HFF-Myc (cell line): ENCODE results near the gene DRAM1.
"Not testable (repeated sequence)": the region's sequence is repeated elsewhere in the genome, so short reads cannot be mapped to it uniquely, and the experiment has no call there.

Source experiments
- DNase-seq: peaks from one replicate; pipeline ENCODE4 v3.0.0-alpha.2; 2011; ENCODE audit warnings: low read depth; ENCODE audit errors: extremely low read depth
- H3K4me3 ChIP-seq: replicated peaks from 2 replicates; pipeline ENCODE4 v1.5.1; 2011; ENCODE audit warnings: low read depth, mild to moderate bottlenecking, control low read depth, low read length
- CTCF ChIP-seq: IDR thresholded peaks from 2 replicates; pipeline ENCODE4 v1.5.1; 2012; ENCODE audit warnings: mild to moderate bottlenecking, low read depth, low read length, control low read depth; ENCODE audit errors: missing control alignments

DRAM1 gene

GRCh38 chr12:101884174-101884573 is 6.8 kb downstream of the DRAM1 start:
- DNase-seq = no peak
- no peak for TF ChIP-seq CTCF
- H3K4me3 ChIP-seq = no peak overlapping the region

- not testable (repeated sequence) for DNase-seq
Observed at GRCh38 chr12:101884781-101885340, 7.5 kb downstream of the DRAM1 start.

GRCh38 chr12:101885912-101886561 is 8.7 kb downstream of the DRAM1 start:
- no peak for DNase-seq
- no peak for TF ChIP-seq CTCF
- H3K4me3 ChIP-seq = no peak overlapping the region

More at GRCh38 chr12:101884781-101885340, 7.5 kb downstream of the DRAM1 start:
- not testable (repeated sequence) for H3K4me3 ChIP-seq

GRCh38 chr12:101889211-101889752 is 11.9 kb downstream of the DRAM1 start:
- TF ChIP-seq CTCF = no peak
- H3K4me3 ChIP-seq = no peak overlapping the region
- DNase-seq = no peak

- DNase-seq = peak; percentile 55
- TF ChIP-seq CTCF = no peak
- no peak overlapping the region for H3K4me3 ChIP-seq
Observed at GRCh38 chr12:101891462-101891971, 14.1 kb downstream of the DRAM1 start.

- no peak overlapping the region for H3K4me3 ChIP-seq
- no peak for TF ChIP-seq CTCF
- no peak for DNase-seq
Observed at GRCh38 chr12:101892794-101893193, 15.4 kb downstream of the DRAM1 start.

GRCh38 chr12:101901777-101902176 is 24.4 kb downstream of the DRAM1 start:
- TF ChIP-seq CTCF = no peak
- no peak for DNase-seq
- no peak overlapping the region for H3K4me3 ChIP-seq
